Tibial nerve (tissue), 4 donors: ENCODE data around the gene UBE2L5.

Experiments used
- CTCF ChIP-seq, 5 experiments: fragments of 200-600 bp in 3 of 5; fragments of 450-650 bp in 2 of 5; sonication (generic) in 3 of 5; IDR thresholded peaks; one replicate each; pipeline ENCODE4 v1.5.1; 2016 to 2019; ENCODE audit warnings: antibody characterized with exemption in 5 of 5, mild to moderate bottlenecking in 3 of 5, moderate library complexity in 2 of 5
- EP300 ChIP-seq, 2 donors: sonication (generic); formaldehyde crosslinking; IDR thresholded peaks; one replicate each; pipeline ENCODE4 v1.6.1; 2017; ENCODE audit warnings: antibody characterized with exemption in 2 of 2, mild to moderate bottlenecking in 1 of 2
- POLR2A ChIP-seq, 2 donors: fragments of 450-650 bp; IDR thresholded peaks; one replicate each; pipeline ENCODE4 v1.6.1; 2017; ENCODE audit warnings: antibody characterized with exemption in 2 of 2, mild to moderate bottlenecking in 2 of 2, moderate library complexity in 2 of 2

- TF ChIP-seq CTCF (IDR thresholded peaks at IDR 0.05) (no peak), POLR2A (IDR thresholded peaks at IDR 0.05) (no peak), EP300 (IDR thresholded peaks at IDR 0.05) (no peak)
Observed at GRCh38 chr13:30388406-30389283, 33.6 kb upstream of the UBE2L5 start.
